Measurements from ENCODE around the gene KLHL22.

DNA sequence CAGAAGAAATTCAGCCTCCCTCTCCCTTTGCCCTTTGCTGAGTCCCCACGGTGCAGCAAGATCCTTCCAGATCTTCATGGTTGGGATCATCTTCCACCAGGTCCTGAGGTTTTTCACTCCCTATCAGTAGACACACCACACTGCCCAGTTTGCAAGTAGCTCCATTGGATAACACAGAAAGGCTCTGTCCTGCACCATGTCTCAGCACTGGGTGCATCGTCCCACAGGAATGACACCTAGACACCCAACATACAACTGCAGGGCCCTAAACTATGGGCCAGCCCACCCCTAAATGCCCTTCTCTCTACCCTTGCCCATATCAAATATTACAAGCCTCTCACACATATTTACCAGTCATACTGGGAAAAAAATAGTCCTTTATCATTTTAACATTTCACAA, 9.4 kb downstream of the KLHL22 start:
- TF ChIP-seq CTCF (IDR thresholded peaks at IDR 0.05): no peak
- TF ChIP-seq POLR2A (IDR thresholded peaks at IDR 0.05): no peak
